ENCODE results near the gene PIM1. TPM values are rescaled to one million over a fixed set of nuclear protein-coding genes. Genes with fewer than 3 reads are reported as not detected.

Gene PIM1
- total and polyA plus RNA-seq, 9 of the 15 experiments (the other 6 are each of a cell fraction or from before 2014, with no cell fraction given): 19.0 to 789 (median 212) TPM

GRCh38 chr6:37177077-37177934 lies 7.4 kb downstream of the PIM1 start (continued):
- no peak for TF ChIP-seq ARID4B (CRISPR knock-in tag; IDR thresholded peaks at IDR 0.05)
- TF ChIP-seq TFAM (CRISPR knock-in tag; conservative IDR thresholded peaks at IDR 0.05): no peak
- TF ChIP-seq SMARCA4 (IDR thresholded peaks at IDR 0.05): peak; percentile 76
- no peak for TF ChIP-seq NCOA1 (IDR thresholded peaks at IDR 0.05; ENCODE audit: low read depth)
- TF ChIP-seq ZNF395 (CRISPR knock-in tag; IDR thresholded peaks at IDR 0.05): peak; percentile 72
- peak; percentile 84 for TF ChIP-seq MTA3 (IDR thresholded peaks at IDR 0.05; ENCODE audit: borderline replicate concordance)
- TF ChIP-seq CUX1 (CRISPR knock-in tag; IDR thresholded peaks at IDR 0.05): peak; percentile 87; the same call in 1 of the 2 replicates
- peak; percentile 20 for TF ChIP-seq PHF20 (IDR thresholded peaks at IDR 0.05; ENCODE audit: partially characterized antibody)
- 0 out of 2 replicates have a peak, but pooled peaks have one; percentile 3 for TF ChIP-seq ZNF384 (IDR thresholded peaks at IDR 0.05; ENCODE audit: low read depth, low read length)
- TF ChIP-seq FUS (optimal IDR thresholded peaks at IDR 0.05; ENCODE audit: low read depth, low read length): no peak
- no peak for TF ChIP-seq ZNF324 (CRISPR knock-in tag; IDR thresholded peaks at IDR 0.05)
- no peak for TF ChIP-seq NR2C2 (CRISPR knock-in tag; IDR thresholded peaks at IDR 0.05)
- TF ChIP-seq NR2C2 (tag; IDR thresholded peaks at IDR 0.05): peak; percentile 70; the same call in 1 of the 2 replicates
- TF ChIP-seq BRD4 (IDR thresholded peaks at IDR 0.05): peak; percentile 79
- TF ChIP-seq NR2C1 (IDR thresholded peaks at IDR 0.05): no peak
- peak; percentile 81 for TF ChIP-seq NR2C1 (tag; IDR thresholded peaks at IDR 0.05)
- TF ChIP-seq GTF2E2 (tag; IDR thresholded peaks at IDR 0.05): 0 out of 2 replicates have a peak, but pooled peaks have one; percentile 26
- no peak for TF ChIP-seq PCBP2 (IDR thresholded peaks at IDR 0.05; ENCODE audit: low read depth, low read length, poor library complexity, severe bottlenecking)
